PC-3 (cell line): ENCODE results near the gene KAT2B. TPM values are rescaled to one million over a fixed set of nuclear protein-coding genes. Genes with fewer than 3 reads are reported as not detected.
A peak's percentile ranks its signal among the peaks of the same experiment; 100 is the strongest.

Experiments
- ATAC-seq: fragments of 200-7000 bp; cut with Tn5 transposase; 2 replicates; pipeline ENCODE4 v1.9.1; 2020; ENCODE audit warnings: mild to moderate bottlenecking, moderate library complexity
- BruUV-seq: library from RNA; stranded (reverse); fragments of 400-500 nt; replicated peaks from 2 replicates; lab custom pipeline; 2021; lab: Mats Ljungman, UMichigan
- CTCF ChIA-PET: fragments of 300-600 bp; sonication (Branson Sonifier 250); formaldehyde crosslinking; loops from one replicate; lab custom pipeline; 2022; ENCODE audit warnings: antibody characterized with exemption; lab: Charles Lee
- POLR2A ChIA-PET: fragments of 300-600 bp; sonication (Branson Sonifier 250); formaldehyde crosslinking; loops from one replicate; lab custom pipeline; 2022; ENCODE audit warnings: antibody characterized with exemption; ENCODE audit not compliant: unreplicated experiment; lab: Charles Lee
- DNase-seq: peaks from one replicate; pipeline ENCODE4 v3.0.0-alpha.2; 2015
- H2AFZ ChIP-seq: fragments of 300-600 bp; sonication (generic); 2 replicates; pipeline ENCODE4 v1.6.0; 2016; ENCODE audit warnings: antibody characterized with exemption, low read length
- H3F3A ChIP-seq: fragments of 300-600 bp; sonication (generic); one replicate; pipeline ENCODE4 v1.6.0; 2017; ENCODE audit warnings: antibody characterized with exemption, low read length, control low read depth, mild to moderate bottlenecking; ENCODE audit not compliant: unreplicated experiment
- H3K27ac ChIP-seq: fragments of 300-600 bp; sonication (generic); 2 replicates; pipeline ENCODE4 v1.5.1; 2016; ENCODE audit warnings: mild to moderate bottlenecking, low read length
- H3K27me3 ChIP-seq: fragments of 300-600 bp; sonication (generic); 2 replicates; pipeline ENCODE4 v1.6.1; 2016; ENCODE audit warnings: low read length, mixed read lengths
- H3K36me3 ChIP-seq: fragments of 300-600 bp; sonication (generic); 2 replicates; pipeline ENCODE4 v1.6.1; 2016; ENCODE audit warnings: low read depth, mixed run types, low read length, mixed read lengths
- H3K4me1 ChIP-seq: fragments of 300-600 bp; sonication (generic); 2 replicates; pipeline ENCODE4 v1.5.1; 2016; ENCODE audit warnings: low read length; ENCODE audit not compliant: insufficient read depth
- H3K4me2 ChIP-seq: fragments of 300-600 bp; sonication (generic); 2 replicates; pipeline ENCODE4 v1.6.0; 2016; ENCODE audit warnings: low read length
- H3K4me3 ChIP-seq: fragments of 300-600 bp; sonication (generic); 2 replicates; pipeline ENCODE4 v1.5.1; 2016; ENCODE audit warnings: mild to moderate bottlenecking, low read length, mixed read lengths
- H3K79me2 ChIP-seq: fragments of 300-600 bp; sonication (generic); 2 replicates; pipeline ENCODE4 v1.6.1; 2017; ENCODE audit warnings: low read length, mixed read lengths
- H3K9ac ChIP-seq: fragments of 300-600 bp; sonication (generic); 2 replicates; pipeline ENCODE4 v1.6.0; 2016; ENCODE audit warnings: mild to moderate bottlenecking, low read length
- H3K9me2 ChIP-seq: fragments of 300-600 bp; sonication (generic); replicated peaks from 2 replicates; pipeline ENCODE4 v1.6.1; 2016; ENCODE audit warnings: mixed run types, low read length, mixed read lengths
- H3K9me3 ChIP-seq: fragments of 300-600 bp; sonication (generic); 2 replicates; pipeline ENCODE4 v1.6.1; 2016; ENCODE audit warnings: low read length, mixed read lengths
- H4K20me1 ChIP-seq: fragments of 300-600 bp; sonication (generic); 2 replicates; pipeline ENCODE4 v1.6.1; 2016; ENCODE audit warnings: low read length, mixed read lengths
- CTCF ChIP-seq: fragments of 300-600 bp; sonication (generic); conservative IDR thresholded peaks from 2 replicates; pipeline ENCODE4 v1.5.1; 2017; ENCODE audit warnings: antibody characterized with exemption, low read depth, mild to moderate bottlenecking, low read length
- EZH2 ChIP-seq: fragments of 300-600 bp; sonication (generic); IDR thresholded peaks from one replicate; pipeline ENCODE4 v1.6.1; 2017; ENCODE audit warnings: antibody characterized with exemption, mild to moderate bottlenecking, low read length; ENCODE audit not compliant: unreplicated experiment
- EZH2phosphoT487 ChIP-seq: fragments of 300-600 bp; sonication (generic); IDR thresholded peaks from 2 replicates; pipeline ENCODE4 v1.6.1; 2018; ENCODE audit warnings: mild to moderate bottlenecking, antibody characterized with exemption, low read length, borderline replicate concordance
- intact Hi-C: fragments of 100-400 bp; cut with micrococcal nuclease; formaldehyde crosslinking; loops from 2 replicates; pipeline ENCODE4 v1.9.0; 2023
- total RNA-seq: library from RNA; depleted of rRNA; stranded (reverse); fragments of >200 nt; gene quantifications from 2 replicates; pipeline ENCODE4 v1.2.3, GENCODE V29; 2014

KAT2B gene
- total RNA-seq, 1 experiment from 2014 or later, result 11.9 TPM

GRCh38 chr3:20105513-20106280 lies 65.5 kb downstream of the KAT2B start:
- ATAC-seq (no peak), DNase-seq (no peak)
- no TSS peak for BruUV-seq
- peaks cover 17% of the 10 kb centered on the region for H3K4me1 ChIP-seq
- no peaks in the 10 kb centered on the region for H3K36me3 ChIP-seq
- intact Hi-C loops, result no loop called here
- H3K9me2 ChIP-seq, result no peaks in the 10 kb centered on the region
- H3K27me3 ChIP-seq, result no peaks in the 10 kb centered on the region
- no peak overlapping the region for H2AFZ ChIP-seq
- H3K79me2 ChIP-seq, result no peaks in the 10 kb centered on the region
- no peak overlapping the region for H3K4me3 ChIP-seq
- H3K4me2 ChIP-seq, result no peak overlapping the region
- no peaks in the 10 kb centered on the region for H3K9me3 ChIP-seq
- ChIA-PET POLR2A (no interaction called here), CTCF (interaction anchor here (0.6 kb wide), 1 partner anchor 51 kb away, joined by 5 read pairs; no protein-coding TSS in a partner anchor)
- H3K9ac ChIP-seq, result no peak overlapping the region
- no peaks in the 10 kb centered on the region for H4K20me1 ChIP-seq
- TF ChIP-seq EZH2, result no peak
- no peak for TF ChIP-seq EZH2phosphoT487
- no peak for TF ChIP-seq CTCF
- H3K27ac ChIP-seq, result no peak overlapping the region
- no peaks in the 10 kb centered on the region for H3F3A ChIP-seq

- H3K4me1 ChIP-seq, result peaks cover 32% of the 10 kb centered on the region
- DNase-seq (no peak), ATAC-seq (no peak)
- H3K4me2 ChIP-seq, result no peak overlapping the region
- H3K9me2 ChIP-seq, result no peaks in the 10 kb centered on the region
- no peak overlapping the region for H3K4me3 ChIP-seq
- TF ChIP-seq CTCF (no peak), EZH2 (no peak), EZH2phosphoT487 (no peak)
- H3K9ac ChIP-seq, result no peak overlapping the region
- H3K36me3 ChIP-seq, result no peaks in the 10 kb centered on the region
- H3K79me2 ChIP-seq, result no peaks in the 10 kb centered on the region
- no peaks in the 10 kb centered on the region for H3F3A ChIP-seq
- CTCF ChIA-PET, result no interaction called here
- H4K20me1 ChIP-seq, result no peaks in the 10 kb centered on the region
- BruUV-seq, result no TSS peak
- POLR2A ChIA-PET, result no interaction called here
- H3K27me3 ChIP-seq, result no peaks in the 10 kb centered on the region
- no peak overlapping the region for H3K27ac ChIP-seq
- H2AFZ ChIP-seq, result no peak overlapping the region
- intact Hi-C loops, result no loop called here
- no peaks in the 10 kb centered on the region for H3K9me3 ChIP-seq
Measured at GRCh38 chr3:20107722-20108121, 67.5 kb downstream of the KAT2B start.

GRCh38 chr3:20108869-20109268 lies 68.6 kb downstream of the KAT2B start:
- no peaks in the 10 kb centered on the region for H3F3A ChIP-seq
- no peaks in the 10 kb centered on the region for H3K27me3 ChIP-seq
- peaks cover 32% of the 10 kb centered on the region for H3K4me1 ChIP-seq
- H3K9me3 ChIP-seq, result no peaks in the 10 kb centered on the region
- POLR2A ChIA-PET, result no interaction called here
- H2AFZ ChIP-seq, result no peak overlapping the region
- no peaks in the 10 kb centered on the region for H3K36me3 ChIP-seq
- no peaks in the 10 kb centered on the region for H3K9me2 ChIP-seq
- H3K79me2 ChIP-seq, result no peaks in the 10 kb centered on the region
- intact Hi-C loops, result loop anchor here (1.0 kb wide), 1 partner anchor 77 kb away; the partner anchor contains the start of gene SGO1
- CTCF ChIA-PET, result no interaction called here
- peak; percentile 83 for ATAC-seq
- TF ChIP-seq CTCF (no peak), EZH2 (no peak), EZH2phosphoT487 (no peak)
- 0 out of 2 replicates have a peak overlapping the region, but pooled peaks have one; percentile 8 for H3K9ac ChIP-seq
- peak overlapping the region; percentile 62 for H3K4me2 ChIP-seq
- no TSS peak for BruUV-seq
- peak overlapping the region; percentile 66 for H3K27ac ChIP-seq
- no peaks in the 10 kb centered on the region for H4K20me1 ChIP-seq
- H3K4me3 ChIP-seq, result no peak overlapping the region
- DNase-seq, result peak; percentile 89
